Daoy (cell line): ENCODE data around the gene FAM120C. TPM values are rescaled to one million over a fixed set of nuclear protein-coding genes. Genes with fewer than 3 reads are reported as not detected.
A peak's percentile ranks its signal among the peaks of the same experiment; 100 is the strongest.

ENCODE experiments used
- DNase-seq: peaks from one replicate; pipeline ENCODE4 v3.0.0-alpha.2; 2015; ENCODE audit warnings: low read depth
- total RNA-seq: library from RNA; depleted of rRNA; stranded (reverse); fragments of >200 nt; shearing (Covaris generic); gene quantifications from 2 replicates; pipeline ENCODE4 v1.2.3, GENCODE V29; 2014

FAM120C gene
- total RNA-seq, 1 experiment from 2014 or later, result 9.2 TPM

GRCh38 chrX:54157561-54157960 lies 25.5 kb downstream of the FAM120C start:
- no peak for DNase-seq

- no peak for DNase-seq
Observed at GRCh38 chrX:54134269-54134668, 48.8 kb downstream of the FAM120C start.

- no peak for DNase-seq
Observed at GRCh38 chrX:54116391-54116790, 66.7 kb downstream of the FAM120C start.

GRCh38 chrX:54093571-54093970 lies 89.5 kb downstream of the FAM120C start:
- no peak for DNase-seq

DNA sequence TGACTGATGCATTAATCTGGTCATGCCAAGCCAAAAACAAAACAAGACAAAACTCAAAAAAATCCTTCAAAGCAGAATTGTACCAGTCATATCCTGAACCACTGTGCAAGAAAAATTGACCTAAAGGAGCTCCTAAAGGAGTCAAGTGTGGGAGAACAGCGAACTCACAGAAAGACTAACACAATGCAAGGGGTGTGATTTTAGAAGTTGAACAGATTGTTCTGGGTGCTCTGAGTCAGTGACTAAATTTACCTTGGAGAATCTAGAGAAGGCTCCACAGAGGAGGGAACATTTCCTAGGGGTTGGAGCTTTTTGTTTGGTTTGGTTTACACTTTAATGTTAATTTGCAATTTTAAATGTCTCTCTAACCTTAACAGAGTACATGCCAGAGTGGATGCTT lies 89.9 kb downstream of the FAM120C start:
- no peak for DNase-seq

DNA sequence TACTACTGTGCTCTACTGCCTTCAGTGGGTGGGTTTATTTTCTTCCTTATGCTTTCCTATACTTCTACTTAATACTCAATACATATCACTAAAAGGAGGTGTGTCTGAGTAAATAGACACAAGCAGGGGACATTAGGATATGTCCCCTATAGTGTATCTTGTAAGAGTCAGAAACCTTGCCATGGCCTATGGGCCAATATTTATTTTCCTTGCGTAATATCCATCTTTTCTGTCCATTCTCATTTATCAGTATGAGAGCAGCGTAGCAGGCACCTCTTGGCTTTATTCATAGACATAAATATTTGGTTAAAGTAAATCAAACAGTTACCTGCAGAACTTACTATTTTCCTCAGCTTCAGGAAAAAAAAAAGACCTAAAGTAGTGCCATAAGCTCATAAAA lies 92.2 kb downstream of the FAM120C start:
- no peak for DNase-seq

GRCh38 chrX:54089191-54089590 lies 93.9 kb downstream of the FAM120C start:
- DNase-seq, result no peak

GRCh38 chrX:54087661-54088060 lies 95.4 kb downstream of the FAM120C start:
- DNase-seq, result no peak

- DNase-seq, result no peak
Observed at GRCh38 chrX:54085666-54086065, 97.4 kb downstream of the FAM120C start.

- peak; percentile 47 for DNase-seq
Observed at GRCh38 chrX:54076903-54077302, 106.2 kb downstream of the FAM120C start.

GRCh38 chrX:54074826-54075225 lies 108.2 kb downstream of the FAM120C start:
- no peak for DNase-seq

DNA sequence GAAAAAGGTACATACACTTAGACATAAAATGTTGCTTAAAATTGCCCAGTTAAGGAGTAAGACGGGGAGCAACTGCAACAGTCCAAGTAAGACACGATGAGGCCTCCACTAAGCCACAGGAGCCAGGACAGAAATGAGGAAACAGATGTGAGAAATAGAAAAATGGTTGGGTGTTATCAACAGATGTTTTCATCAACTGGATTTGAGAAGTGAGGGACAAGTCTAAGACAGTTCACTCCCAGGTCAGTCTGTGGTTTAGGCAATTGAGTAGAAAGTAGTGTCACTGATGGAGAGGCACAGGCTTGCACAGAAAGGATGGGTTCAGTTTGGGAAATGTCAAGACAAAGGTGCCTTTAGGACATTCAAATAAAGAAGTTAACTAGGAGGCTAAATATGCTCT lies 115.3 kb downstream of the FAM120C start:
- DNase-seq, result no peak

DNA sequence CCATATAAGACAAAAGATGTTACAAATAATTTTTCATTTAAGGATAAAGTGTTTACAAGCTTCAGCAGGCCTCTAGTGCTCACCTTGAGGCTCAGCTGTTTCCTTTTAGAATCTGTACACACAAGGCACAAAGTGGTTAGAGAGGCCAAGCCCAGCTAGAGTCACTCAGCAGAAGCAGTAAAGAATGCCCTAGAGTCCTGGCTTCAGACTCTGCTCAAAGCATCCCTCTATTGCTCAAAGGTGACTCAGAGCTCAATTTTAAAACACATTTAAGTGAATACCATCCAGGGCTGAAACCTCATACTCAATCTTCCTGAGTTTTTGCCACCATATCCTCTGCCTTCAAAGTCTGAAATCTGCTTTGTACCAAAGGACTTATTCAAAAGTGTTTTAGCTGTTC lies 116.2 kb downstream of the FAM120C start:
- no peak for DNase-seq

DNA sequence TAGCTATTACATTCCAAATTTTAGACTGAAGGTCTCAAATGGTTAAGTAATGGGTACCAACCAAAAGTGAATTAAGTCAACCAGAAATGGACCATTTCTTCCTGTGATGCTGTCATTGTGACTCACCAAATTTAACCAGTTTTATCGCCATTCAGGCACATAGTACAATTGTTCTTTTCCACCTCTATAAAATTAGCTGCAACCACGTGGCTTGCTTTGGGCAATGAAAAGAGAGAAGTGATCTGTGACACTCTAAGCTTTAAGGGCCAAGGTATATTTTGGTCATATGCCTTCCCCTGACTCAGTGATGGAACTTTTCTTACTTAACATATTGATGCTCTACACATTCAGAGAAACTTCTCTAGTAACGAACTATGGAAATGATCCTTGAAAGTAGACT lies 118.5 kb downstream of the FAM120C start:
- DNase-seq, result no peak

DNA sequence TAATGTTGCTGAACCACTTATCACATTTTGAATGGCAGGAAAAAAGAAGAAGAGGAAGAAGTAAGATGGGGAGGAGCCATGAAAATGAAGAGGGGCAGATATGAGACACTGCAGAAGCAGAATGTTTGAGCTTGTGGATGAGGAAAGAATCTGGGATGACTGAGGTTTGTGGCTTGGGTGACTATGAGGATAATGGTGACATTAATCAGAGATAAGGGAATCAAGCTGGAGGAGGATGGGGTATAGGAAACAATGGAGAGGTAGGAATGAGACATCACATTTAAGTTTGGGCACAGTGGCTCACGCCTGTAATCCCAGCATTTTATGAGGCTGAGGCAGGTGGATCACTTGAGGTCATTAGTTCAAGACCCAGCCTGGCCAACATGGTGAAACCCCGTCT lies 119.7 kb downstream of the FAM120C start:
- peak; percentile 13 for DNase-seq

DNA sequence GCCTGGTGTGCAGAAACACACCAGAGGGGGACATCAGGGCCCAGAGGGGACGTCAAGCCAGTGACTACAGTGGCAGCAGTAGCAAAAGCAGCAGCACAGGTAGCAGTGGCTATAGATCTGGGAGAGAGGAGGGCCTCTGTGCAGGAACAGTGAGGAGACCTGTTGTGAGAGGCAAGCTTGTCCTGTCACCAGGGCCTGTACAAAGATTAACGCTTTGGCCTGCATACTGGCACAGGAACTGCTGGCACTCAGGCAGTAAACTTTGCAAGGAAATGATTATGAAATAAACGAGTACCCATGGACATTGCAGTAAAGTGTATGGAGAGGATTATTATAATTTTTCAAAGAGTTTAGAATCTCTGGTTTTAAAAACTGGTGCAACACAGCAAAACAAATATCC lies 133.3 kb downstream of the FAM120C start:
- DNase-seq, result no peak

DNA sequence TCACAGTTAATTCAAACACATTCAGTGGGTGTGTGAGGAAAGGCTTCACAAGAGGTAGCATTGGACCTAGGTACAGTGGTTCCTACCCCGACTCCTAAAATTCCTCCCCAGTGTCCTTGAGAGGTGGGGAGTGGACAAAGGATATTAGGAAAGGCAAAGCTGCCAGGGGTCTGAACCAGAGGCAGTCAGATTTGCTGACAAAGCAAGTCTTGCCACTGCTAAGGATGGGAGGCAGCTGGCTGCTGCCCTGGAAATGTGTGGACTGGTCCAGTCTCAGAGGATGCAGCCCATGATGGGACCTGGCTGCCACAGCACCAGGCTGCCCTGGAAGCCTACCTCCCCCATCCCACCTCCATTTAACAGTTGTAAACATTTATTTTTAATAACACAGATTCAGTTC lies 134.6 kb downstream of the FAM120C start:
- DNase-seq, result no peak

GRCh38 chrX:54045563-54046228 lies 137.4 kb downstream of the FAM120C start:
- DNase-seq, result no peak

- no peak for DNase-seq
Observed at GRCh38 chrX:54044877-54045338, 138.1 kb downstream of the FAM120C start.

DNA sequence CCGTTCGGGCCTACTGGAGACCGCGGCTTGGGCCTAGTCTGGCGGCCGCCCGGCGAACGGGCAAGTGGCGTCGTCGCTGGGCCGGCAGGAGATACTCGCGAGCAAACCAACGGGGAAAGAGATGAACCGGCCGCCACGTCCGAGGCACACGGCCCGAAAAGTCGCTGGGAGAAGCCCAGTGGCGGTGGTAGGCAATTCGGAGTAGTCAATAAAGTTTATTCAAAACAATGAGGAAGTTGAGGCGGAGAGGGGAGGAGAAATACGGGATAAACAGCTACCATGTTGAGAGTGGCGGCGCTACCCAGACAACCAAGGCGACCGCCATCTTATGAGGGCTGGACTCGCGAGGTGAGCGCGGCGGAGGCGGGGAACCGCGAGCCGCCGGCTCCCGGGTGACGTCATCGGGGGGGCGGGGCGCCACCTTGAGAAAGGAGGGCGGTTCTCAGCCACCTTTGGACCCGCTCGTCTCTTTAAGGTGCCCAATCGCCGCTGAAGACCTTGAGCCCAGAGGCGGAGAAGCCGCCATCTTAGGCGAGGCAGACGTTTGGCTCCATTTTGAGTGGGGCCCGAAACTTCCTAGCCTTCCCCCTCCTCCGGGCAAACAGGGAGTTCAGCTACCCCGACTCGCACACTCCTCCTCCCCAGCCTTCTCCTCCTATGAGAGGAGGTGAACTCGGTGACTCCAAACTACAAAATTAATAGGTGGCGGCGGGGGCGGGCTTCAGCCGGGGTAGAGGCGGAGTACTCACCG lies 138.8 kb downstream of the FAM120C start, which contains the start of gene PHF8:
Gene PHF8, minus strand, starts transcription at position 348 of the 751 bp plus-strand sequence. CDS start 1,745 bp downstream, outside the sequence.
- DNase-seq, result peak; percentile 93

DNA sequence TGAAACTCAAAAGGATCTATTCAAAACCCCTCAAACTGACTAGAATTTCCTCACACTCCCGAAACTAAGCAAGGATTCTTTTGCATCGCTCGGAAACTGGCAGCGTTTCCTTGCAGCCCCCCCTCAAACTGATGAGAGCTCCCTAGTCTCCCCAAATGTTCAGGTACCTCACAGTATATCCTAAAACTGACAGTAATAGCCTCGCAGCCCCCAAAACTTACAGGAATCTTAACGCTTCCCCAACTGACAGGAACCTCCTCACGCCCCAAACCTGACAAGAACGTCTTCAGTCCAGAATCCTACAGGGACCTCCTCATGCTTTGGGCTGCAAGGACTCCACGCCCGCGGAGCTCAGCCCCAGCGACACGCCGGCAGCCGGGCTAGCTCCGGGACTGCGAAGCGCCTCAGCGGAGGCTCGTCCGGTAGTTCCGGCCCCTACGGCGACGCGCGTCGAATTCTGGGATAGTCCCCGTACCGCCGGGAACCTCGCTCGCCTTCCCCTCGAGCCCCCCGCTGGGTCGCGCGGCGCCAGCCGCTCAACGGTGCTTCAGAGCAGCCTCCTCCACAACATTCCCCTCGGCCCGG lies 139.4 kb downstream of the FAM120C start:
- DNase-seq, result peak; percentile 44

DNA sequence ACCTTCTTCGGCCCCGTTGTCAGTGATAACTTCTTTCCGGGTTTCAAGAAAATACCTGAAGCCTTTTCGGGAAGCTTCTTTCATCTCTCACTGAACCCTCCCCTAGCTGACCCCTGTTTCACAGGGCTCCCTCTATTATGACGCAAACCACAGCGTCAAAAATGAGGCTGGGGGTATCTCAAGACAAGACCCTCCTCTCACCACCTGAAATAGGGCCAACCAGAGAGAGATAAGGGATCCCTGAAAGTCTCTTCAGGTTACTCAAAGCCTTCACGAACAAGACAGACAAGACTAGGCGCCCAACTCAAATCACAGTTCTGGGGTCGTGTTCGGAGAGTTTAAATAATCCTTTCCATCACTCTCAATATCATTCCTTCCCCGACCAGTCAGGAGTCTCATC lies 140.0 kb downstream of the FAM120C start:
- no peak for DNase-seq

- DNase-seq, result peak; percentile 47
Observed at GRCh38 chrX:54042609-54043021, 140.4 kb downstream of the FAM120C start.
